IMR-90 (cell line): ENCODE measurements around the gene ADPRS. TPM values are rescaled to one million over a fixed set of nuclear protein-coding genes. Genes with fewer than 3 reads are reported as not detected.

ENCODE experiments used
- ATAC-seq: fragments of 200-7000 bp; cut with Tn5 transposase; 2 replicates; pipeline ENCODE4 v1.9.1; 2020; ENCODE audit warnings: low read depth, mild to moderate bottlenecking, moderate library complexity
- BruUV-seq: library from RNA; stranded (reverse); fragments of 400-500 nt; replicated peaks from 2 replicates; lab custom pipeline; 2021; lab: Mats Ljungman, UMichigan
- CTCF ChIA-PET: fragments of 300-600 bp; formaldehyde crosslinking; extraction: SDS; loops from one replicate; lab custom pipeline; 2021; ENCODE audit warnings: antibody characterized with exemption; lab: Yijun Ruan, JAX
- POLR2A ChIA-PET: fragments of 300-600 bp; sonication (Branson Sonifier 250); formaldehyde crosslinking; loops from one replicate; lab custom pipeline; 2022; ENCODE audit warnings: antibody characterized with exemption; ENCODE audit not compliant: unreplicated experiment; lab: Charles Lee
- DNase-seq: peaks from one replicate; pipeline ENCODE4 v3.0.0; 2013
- H2AFZ ChIP-seq: replicated peaks from 2 replicates; pipeline ENCODE3; 2013; ENCODE audit warnings: low read length, mild to moderate bottlenecking; ENCODE audit not compliant: poor library complexity
- H2AK5ac ChIP-seq: 2 replicates; pipeline ENCODE4 v1.6.1; 2013; ENCODE audit warnings: low read depth, low read length, inconsistent platforms
- H2AK9ac ChIP-seq: replicated peaks from 2 replicates; pipeline ENCODE3; 2013; ENCODE audit warnings: mild to moderate bottlenecking, low read depth, low read length, moderate library complexity; ENCODE audit not compliant: poor library complexity
- H2BK120ac ChIP-seq: 2 replicates; pipeline ENCODE4 v1.6.1; 2013; ENCODE audit warnings: low read depth, low read length, inconsistent platforms
- H2BK15ac ChIP-seq: 3 replicates; pipeline ENCODE4 v1.6.1; 2013; ENCODE audit warnings: low read depth, low read length, inconsistent platforms
- H2BK20ac ChIP-seq: 2 replicates; pipeline ENCODE4 v1.6.1; 2013; ENCODE audit warnings: low read depth, mild to moderate bottlenecking, inconsistent platforms, low read length, moderate library complexity
- H2BK5ac ChIP-seq: 2 replicates; pipeline ENCODE4 v1.6.1; 2013; ENCODE audit warnings: mild to moderate bottlenecking, low read depth, low read length, inconsistent platforms; ENCODE audit not compliant: poor library complexity, severe bottlenecking
- H3K14ac ChIP-seq: replicated peaks from 2 replicates; pipeline ENCODE4 v1.6.1; 2013; ENCODE audit warnings: low read depth, low read length, inconsistent platforms
- H3K18ac ChIP-seq: 2 replicates; pipeline ENCODE4 v1.6.1; 2013; ENCODE audit warnings: low read depth, low read length, control low read depth
- H3K23ac ChIP-seq: 2 replicates; pipeline ENCODE4 v1.6.1; 2013; ENCODE audit warnings: low read depth, low read length, inconsistent platforms
- H3K27ac ChIP-seq: 2 replicates; pipeline ENCODE4 v1.5.1; 2013; ENCODE audit warnings: mild to moderate bottlenecking, control low read depth, low read length; ENCODE audit not compliant: insufficient read depth
- H3K27me3 ChIP-seq: 2 replicates; pipeline ENCODE4 v1.6.1; 2013; ENCODE audit warnings: low read length; ENCODE audit not compliant: control insufficient read depth, insufficient read depth
- H3K36me3 ChIP-seq: 2 replicates; pipeline ENCODE4 v1.6.1; 2013; ENCODE audit warnings: low read length, mixed read lengths; ENCODE audit not compliant: control insufficient read depth, insufficient read depth
- H3K4ac ChIP-seq: 2 replicates; pipeline ENCODE4 v1.6.1; 2013; ENCODE audit warnings: low read depth, low read length, inconsistent platforms
- H3K4me1 ChIP-seq: 2 replicates; pipeline ENCODE4 v1.6.1; 2013; ENCODE audit warnings: low read length, mixed read lengths; ENCODE audit not compliant: control insufficient read depth, insufficient read depth
- H3K4me2 ChIP-seq: 2 replicates; pipeline ENCODE4 v1.6.1; 2013; ENCODE audit warnings: low read depth, mild to moderate bottlenecking, control low read depth, low read length, moderate library complexity
- H3K4me3 ChIP-seq: 2 replicates; pipeline ENCODE4 v1.5.1; 2013; ENCODE audit warnings: low read depth, mild to moderate bottlenecking, control low read depth, low read length, moderate library complexity; ENCODE audit not compliant: insufficient read depth
- H3K56ac ChIP-seq: 2 replicates; pipeline ENCODE4 v1.6.1; 2013; ENCODE audit warnings: low read length, inconsistent platforms; ENCODE audit not compliant: insufficient read depth; ENCODE audit errors: extremely low read depth
- H3K79me1 ChIP-seq, 2 experiments: 2 replicates each; pipeline ENCODE4 v1.6.1; 2013; ENCODE audit warnings: low read length in 2 of 2, inconsistent platforms in 1 of 2, low read depth in 1 of 2
- H3K9ac ChIP-seq: 2 replicates; pipeline ENCODE4 v1.6.1; 2013; ENCODE audit warnings: low read depth, low read length, control low read depth
- H3K9me1 ChIP-seq: 2 replicates; pipeline ENCODE4 v1.6.1; 2013; ENCODE audit warnings: low read length, inconsistent platforms; ENCODE audit not compliant: insufficient read depth
- H3K9me3 ChIP-seq: 2 replicates; pipeline ENCODE4 v1.6.1; 2013; ENCODE audit warnings: low read length; ENCODE audit not compliant: control insufficient read depth, insufficient read depth
- H4K20me1 ChIP-seq: 2 replicates; pipeline ENCODE4 v1.6.1; 2013; ENCODE audit warnings: low read length, inconsistent platforms; ENCODE audit not compliant: insufficient read depth
- H4K5ac ChIP-seq: 2 replicates; pipeline ENCODE4 v1.6.1; 2013; ENCODE audit warnings: mild to moderate bottlenecking, low read depth, low read length, control low read depth
- H4K8ac ChIP-seq, 2 experiments: 2 replicates each; pipeline ENCODE4 v1.6.1; 2013; ENCODE audit warnings: low read depth in 2 of 2, low read length in 2 of 2, control low read depth in 1 of 2, inconsistent platforms in 1 of 2
- H4K91ac ChIP-seq: 2 replicates; pipeline ENCODE4 v1.6.1; 2013; ENCODE audit warnings: low read depth, low read length, inconsistent platforms; ENCODE audit not compliant: insufficient read depth
- POLR2A ChIP-seq: IDR thresholded peaks from 2 replicates; pipeline ENCODE4 v1.6.1; 2012; ENCODE audit warnings: mild to moderate bottlenecking, low read depth, low read length
- WGBS, 2 experiments: methylation state at CpG; one replicate each; pipeline versions ENCODE4 v1.1.5 to v1.1.7; 2013; ENCODE audit warnings: missing lambda C conversion rate in 2 of 2; ENCODE audit not compliant: insufficient read length in 1 of 2; ENCODE audit errors: extremely low coverage in 2 of 2; 5-methylcytosine and 5-hydroxymethylcytosine counted together
- dilution Hi-C: fragments of 300-500 bp; cut with HindIII; formaldehyde crosslinking; loops from one replicate; pipeline ENCODE4 v1.14.3; 2018; ENCODE audit warnings: low sequenced_read_pairs; ENCODE audit not compliant: unreplicated experiment
- in situ Hi-C: fragments of 300-500 bp; cut with MboI; formaldehyde crosslinking; loops from 3 replicates; pipeline ENCODE4 v1.14.3; 2019; ENCODE audit warnings: low sequenced_read_pairs, inconsistent platforms, mixed read lengths
- intact Hi-C: fragments of 100-400 bp; cut with micrococcal nuclease; formaldehyde crosslinking; loops from 2 replicates; pipeline ENCODE4 v1.10.0; 2022
- polyA plus RNA-seq, 3 experiments: library from polyadenylated mRNA; depleted of rRNA; stranded (reverse); fragments of >200 nt; gene quantifications; 2 replicates each; pipeline ENCODE4 v1.2.3, GENCODE V29; 2012; ENCODE audit warnings: low replicate concordance in 1 of 3
- total RNA-seq: library from RNA; depleted of rRNA; stranded (reverse); fragments of >200 nt; gene quantifications from 2 replicates; pipeline ENCODE4 v1.2.3, GENCODE V29; 2012
- TF ChIP-seq, protein P1 (sequence below): fragments of 150-350 bp; IDR thresholded peaks from 2 replicates; pipeline ENCODE4 v1.6.1; 2017; ENCODE audit warnings: mild to moderate bottlenecking, antibody characterized with exemption, low read length, low read depth

ADPRS gene
- total and polyA plus RNA-seq, 2 of the 4 experiments (the other 2 are of a cell fraction), result 31.0 to 37.2 TPM

DNA sequence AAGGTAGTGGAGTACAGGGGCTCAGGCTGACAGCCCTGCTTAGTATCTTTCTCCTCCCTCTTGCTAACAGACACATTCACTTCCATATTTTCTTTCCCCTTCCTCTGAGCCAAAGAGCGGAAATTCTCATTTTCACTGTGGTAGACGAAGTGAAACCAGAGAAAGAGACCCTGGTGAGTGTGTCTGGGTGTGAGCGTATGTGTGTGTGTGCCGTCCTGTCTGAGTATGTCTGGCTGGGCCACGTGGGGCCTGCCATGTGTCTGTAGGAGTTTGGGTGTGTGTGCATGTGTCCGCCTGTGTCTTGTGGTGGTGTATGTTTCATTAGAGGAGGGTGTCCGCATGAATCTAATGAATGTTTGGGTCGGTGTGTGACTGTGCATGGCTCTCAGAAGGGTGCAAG is 34.7 kb downstream of the ADPRS start:
- Histone ChIP-seq H2BK5ac (no peak overlapping the region), H2AFZ (peak overlapping the region; percentile 70), H3K4ac (no peak overlapping the region), H3K4me2 (no peak overlapping the region), H2AK5ac (peak overlapping the region; percentile 63; the same call in 1 of the 2 replicates), H4K8ac (no peak overlapping the region), H3K23ac (no peak overlapping the region), H2BK120ac (no peak overlapping the region), H4K20me1 (no peaks in the 10 kb centered on the region), H3K9me1 (no peaks in the 10 kb centered on the region), H2BK15ac (no peak overlapping the region), H2AK9ac (peak overlapping the region; percentile 16), H2BK20ac (no peak overlapping the region), H4K91ac (no peak overlapping the region), H3K4me3 (no peak overlapping the region), H3K79me1 (no peaks in the 10 kb centered on the region), H3K27ac (no peak overlapping the region), H3K36me3 (no peaks in the 10 kb centered on the region), H3K9ac (no peak overlapping the region), H3K9me3 (no peaks in the 10 kb centered on the region), H3K14ac (no peak overlapping the region), H4K5ac (no peak overlapping the region), H3K27me3 (peaks cover 34% of the 10 kb centered on the region), H3K18ac (no peak overlapping the region), H3K4me1 (peaks cover 8% of the 10 kb centered on the region), H3K56ac (no peak overlapping the region)
- ATAC-seq (no peak), DNase-seq (no peak)
- BruUV-seq, result no TSS peak
- ChIA-PET POLR2A (no interaction called here), CTCF (interaction anchor here (1.1 kb wide), 1 partner anchor 12 kb away, joined by 3 read pairs; no protein-coding TSS in a partner anchor)
- in situ Hi-C loops (loop anchor here (25.0 kb wide), 1 partner anchor 289 kb away; no protein-coding TSS in a partner anchor), dilution Hi-C loops (no loop called here), intact Hi-C loops (no loop called here)
- 60% methylated on average over 1 of the region's 8 CpGs; no CpG with 5 or more reads in 1 of the 2 experiments for WGBS, 2 experiments
- TF ChIP-seq, protein P1, sequence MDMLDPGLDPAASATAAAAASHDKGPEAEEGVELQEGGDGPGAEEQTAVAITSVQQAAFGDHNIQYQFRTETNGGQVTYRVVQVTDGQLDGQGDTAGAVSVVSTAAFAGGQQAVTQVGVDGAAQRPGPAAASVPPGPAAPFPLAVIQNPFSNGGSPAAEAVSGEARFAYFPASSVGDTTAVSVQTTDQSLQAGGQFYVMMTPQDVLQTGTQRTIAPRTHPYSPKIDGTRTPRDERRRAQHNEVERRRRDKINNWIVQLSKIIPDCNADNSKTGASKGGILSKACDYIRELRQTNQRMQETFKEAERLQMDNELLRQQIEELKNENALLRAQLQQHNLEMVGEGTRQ, result peak; percentile 40
- TF ChIP-seq POLR2A, result no peak
